ENCODE results near the gene SCAPER. TPM values are rescaled to one million over a fixed set of nuclear protein-coding genes. Genes with fewer than 3 reads are reported as not detected.
"Not testable (repeated sequence)": the region's sequence is repeated elsewhere in the genome, so short reads cannot be mapped to it uniquely, and the experiment has no call there.

The SCAPER gene
- total RNA-seq, 2 experiments from 2014 or later, result 31.4 to 32.7 TPM

DNA sequence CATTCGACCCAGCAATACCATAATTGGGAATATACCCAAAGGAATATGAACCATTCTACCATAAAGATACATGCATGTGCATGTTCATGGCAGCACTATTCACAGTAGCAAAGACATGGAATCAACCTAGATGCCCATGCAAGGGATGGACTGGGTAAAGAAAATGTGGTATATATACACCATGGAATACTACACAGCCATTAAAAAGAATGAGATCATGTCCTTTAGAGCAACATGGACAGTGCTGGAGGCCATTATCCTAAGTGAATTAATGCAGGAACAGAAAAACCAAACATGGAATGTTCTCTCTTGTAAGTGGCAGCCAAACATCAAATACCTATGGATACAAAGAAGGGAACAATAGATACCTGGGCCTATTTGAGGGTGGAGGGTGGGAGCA lies 601.2 kb downstream of the SCAPER start:
- H3K4me1 Mint-ChIP-seq (ENCODE audit: low read depth), result peaks cover 36% of the 10 kb centered on the region
- H3K27ac Mint-ChIP-seq, result no peak overlapping the region
- intact Hi-C loops (cut with micrococcal nuclease), result no loop called here
- TF ChIP-seq CTCF (IDR thresholded peaks at IDR 0.05), result no peak
- peaks cover 6% of the 10 kb centered on the region for H3K9me3 Mint-ChIP-seq
- no peak overlapping the region for H3K4me3 Mint-ChIP-seq
- ATAC-seq (no peak), DNase-seq (no peak)
- CTCF ChIA-PET, result no interaction called here
- H3K27me3 Mint-ChIP-seq, result no peaks in the 10 kb centered on the region
- POLR2A ChIA-PET, result interaction anchor here (0.6 kb wide), 1 partner anchor 1943 kb away, joined by 3 read pairs; no protein-coding TSS in a partner anchor
- peaks cover 26% of the 10 kb centered on the region for H3K36me3 Mint-ChIP-seq (ENCODE audit: low read depth)

DNA sequence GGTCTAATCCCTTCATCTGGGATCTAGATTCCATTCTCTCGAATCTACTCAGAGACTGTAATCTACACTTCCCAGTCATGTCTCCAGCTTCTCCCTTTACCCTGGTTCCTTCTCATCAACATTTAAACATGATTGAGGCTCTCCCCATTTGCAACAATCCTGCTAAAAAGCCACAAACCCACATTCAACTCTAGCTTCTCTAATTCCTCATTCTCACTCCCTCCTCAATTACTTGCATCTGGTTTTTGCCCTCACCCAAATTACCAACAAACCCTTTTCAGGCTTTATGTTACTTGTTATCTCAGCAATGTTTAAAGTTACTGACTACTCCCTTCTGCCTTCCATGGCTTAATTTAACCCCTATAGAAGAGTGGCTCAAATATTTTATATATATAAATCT lies 605.4 kb downstream of the SCAPER start:
- Mint-ChIP-seq H3K4me3 (no peak overlapping the region), H3K36me3 (ENCODE audit: low read depth) (peaks cover 13% of the 10 kb centered on the region), H3K9me3 (peaks cover 3% of the 10 kb centered on the region), H3K27ac (no peak overlapping the region), H3K27me3 (no peaks in the 10 kb centered on the region), H3K4me1 (ENCODE audit: low read depth) (peaks cover 15% of the 10 kb centered on the region)
- intact Hi-C loops (cut with micrococcal nuclease), result no loop called here
- ChIA-PET POLR2A (interaction anchor here (1.3 kb wide), 1 partner anchor 12 kb away, joined by 3 read pairs; no protein-coding TSS in a partner anchor), CTCF (no interaction called here)
- ATAC-seq (no peak), DNase-seq (no peak)
- no peak for TF ChIP-seq CTCF (IDR thresholded peaks at IDR 0.05)

- peaks cover under 1% of the 10 kb centered on the region for H3K9me3 Mint-ChIP-seq
- intact Hi-C loops (cut with micrococcal nuclease), result no loop called here
- CTCF ChIA-PET, result interaction anchor here (1.2 kb wide), 1 partner anchor 10 kb away, joined by 3 read pairs; no protein-coding TSS in a partner anchor
- H3K36me3 Mint-ChIP-seq (ENCODE audit: low read depth), result peaks cover 8% of the 10 kb centered on the region
- H3K4me1 Mint-ChIP-seq (ENCODE audit: low read depth), result peaks cover 18% of the 10 kb centered on the region
- no peak for TF ChIP-seq CTCF (IDR thresholded peaks at IDR 0.05)
- ATAC-seq, result no peak
- no peaks in the 10 kb centered on the region for H3K27me3 Mint-ChIP-seq
- POLR2A ChIA-PET, result interaction anchor here (1.3 kb wide), 1 partner anchor 13 kb away, joined by 3 read pairs; no protein-coding TSS in a partner anchor
- H3K27ac Mint-ChIP-seq, result no peak overlapping the region
- no peak overlapping the region for H3K4me3 Mint-ChIP-seq
- no peak for DNase-seq
Observed at GRCh38 chr15:76298986-76299385, 606.2 kb downstream of the SCAPER start.

- DNase-seq; ATAC-seq; H3K4me3 Mint-ChIP-seq; H3K36me3 Mint-ChIP-seq (ENCODE audit: low read depth); H3K27me3 Mint-ChIP-seq; H3K9me3 Mint-ChIP-seq; intact Hi-C loops (cut with micrococcal nuclease); H3K27ac Mint-ChIP-seq: not testable (repeated sequence)
- ChIA-PET CTCF (interaction anchor here (1.2 kb wide), 1 partner anchor 11 kb away, joined by 3 read pairs; no protein-coding TSS in a partner anchor), POLR2A (interaction anchor here (0.6 kb wide), 1 partner anchor 12 kb away, joined by 4 read pairs; no protein-coding TSS in a partner anchor)
- H3K4me1 Mint-ChIP-seq (ENCODE audit: low read depth), result peaks cover 22% of the 10 kb centered on the region
Observed at GRCh38 chr15:76297951-76298350, 607.2 kb downstream of the SCAPER start.

Small RNAs within 50 kb of the gene (microRNA-seq; reads per million reads assigned to microRNA genes)
- gene MIR3713 (ENCODE audit: borderline microRNAs expressed, borderline replicate concordance), result not detected

Other genes starting within 250 kb of the SCAPER start
- gene RCN2, start 26.4 kb upstream of the SCAPER start, total RNA-seq, result 10 to 100 TPM; 21.8 to 21.9 TPM
- 100 to 1,000 TPM; 113 to 121 TPM for gene PSTPIP1, start 89.8 kb upstream of the SCAPER start, total RNA-seq
- 10 to 100 TPM; 25.6 to 27.0 TPM for gene TSPAN3, start 165.8 kb upstream of the SCAPER start, total RNA-seq